ENCODE measurements around the gene ADAMTSL2.

ADAMTSL2 gene

DNA sequence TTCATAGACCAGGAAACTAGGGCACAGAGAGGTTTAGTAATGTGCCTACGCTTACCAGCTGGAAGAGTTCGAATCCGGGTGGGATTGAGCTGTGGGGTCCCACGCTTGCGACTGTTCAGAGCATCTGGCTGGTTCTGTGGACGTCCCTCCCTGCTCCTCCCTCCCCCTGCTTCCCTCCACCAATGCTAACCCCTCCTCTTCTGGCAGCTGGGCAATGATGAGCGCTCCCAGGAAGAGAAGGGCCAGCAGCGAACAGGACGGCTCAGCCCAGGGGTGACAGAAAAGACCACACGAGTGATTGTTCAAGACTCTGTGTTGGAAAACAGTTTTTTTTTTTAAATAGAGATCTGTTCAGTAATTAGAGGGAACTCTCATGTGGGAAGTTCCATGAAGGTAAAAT lies 67.8 kb downstream of the ADAMTSL2 start:
- Histone ChIP-seq H3K4me3 (ENCODE audit: low read length) (no peak overlapping the region), H3K9me3 (ENCODE audit: control insufficient read depth, low read depth, low read length) (peaks cover 3% of the 10 kb centered on the region), H3K9ac (ENCODE audit: low read length) (no peak overlapping the region), H3K27ac (ENCODE audit: low read length) (no peak overlapping the region), H3K36me3 (ENCODE audit: control insufficient read depth, low read depth, low read length) (no peaks in the 10 kb centered on the region), H3K27me3 (ENCODE audit: control insufficient read depth, insufficient read depth, low read length) (peaks cover 6% of the 10 kb centered on the region), H3K4me1 (ENCODE audit: control insufficient read depth, low read depth, low read length) (no peaks in the 10 kb centered on the region)

- Histone ChIP-seq H3K36me3 (ENCODE audit: control insufficient read depth, low read depth, low read length) (no peaks in the 10 kb centered on the region), H3K4me1 (ENCODE audit: control insufficient read depth, low read depth, low read length) (no peaks in the 10 kb centered on the region), H3K9me3 (ENCODE audit: control insufficient read depth, low read depth, low read length) (no peaks in the 10 kb centered on the region), H3K4me3 (ENCODE audit: low read length) (no peak overlapping the region), H3K27ac (ENCODE audit: low read length) (no peak overlapping the region), H3K27me3 (ENCODE audit: control insufficient read depth, insufficient read depth, low read length) (peaks cover 16% of the 10 kb centered on the region), H3K9ac (ENCODE audit: low read length) (no peak overlapping the region)
Observed at GRCh38 chr9:133603135-133603927, 68.8 kb downstream of the ADAMTSL2 start.

DNA sequence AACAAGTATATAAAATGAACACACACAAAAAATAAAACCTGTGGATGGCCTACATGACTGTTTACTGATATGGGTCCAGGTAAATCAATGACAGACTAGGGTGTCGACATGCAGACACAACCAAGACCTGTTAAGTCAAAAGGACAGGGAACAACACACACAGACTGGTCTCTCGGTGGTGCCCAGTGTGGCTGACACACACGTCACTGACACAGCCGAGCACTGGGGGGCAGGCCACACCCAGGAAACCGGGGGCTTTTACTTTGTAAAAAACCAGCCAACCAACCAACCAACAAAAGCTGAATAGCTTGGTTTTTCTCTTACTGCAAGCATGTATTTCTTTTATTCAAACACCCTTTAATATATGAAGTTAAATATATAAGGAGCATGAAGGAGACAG lies 69.7 kb downstream of the ADAMTSL2 start:
- Histone ChIP-seq H3K27me3 (ENCODE audit: control insufficient read depth, insufficient read depth, low read length) (peaks cover 23% of the 10 kb centered on the region), H3K9ac (ENCODE audit: low read length) (no peak overlapping the region), H3K4me3 (ENCODE audit: low read length) (no peak overlapping the region), H3K27ac (ENCODE audit: low read length) (no peak overlapping the region), H3K4me1 (ENCODE audit: control insufficient read depth, low read depth, low read length) (no peaks in the 10 kb centered on the region), H3K9me3 (ENCODE audit: control insufficient read depth, low read depth, low read length) (no peaks in the 10 kb centered on the region), H3K36me3 (ENCODE audit: control insufficient read depth, low read depth, low read length) (no peaks in the 10 kb centered on the region)

DNA sequence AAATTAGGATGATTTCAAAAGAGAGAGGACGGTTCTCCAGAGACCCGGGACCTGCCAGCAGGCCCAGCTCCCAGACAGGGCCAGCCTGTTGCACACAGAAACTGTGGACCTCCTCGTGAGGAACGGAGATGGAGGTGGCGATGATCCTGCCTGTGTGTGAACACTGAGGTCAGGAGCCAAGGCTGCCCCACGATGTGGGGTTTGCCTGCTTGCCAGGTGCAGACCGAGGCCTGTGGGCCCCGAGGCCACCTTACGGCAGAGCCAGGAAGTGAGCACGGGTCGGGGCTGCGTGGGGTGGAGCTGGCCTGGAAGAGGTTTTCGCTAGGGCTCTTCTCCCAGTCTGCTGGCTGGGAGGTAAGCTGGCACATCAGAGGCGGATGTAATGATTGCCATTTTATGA lies 70.4 kb downstream of the ADAMTSL2 start:
- Histone ChIP-seq H3K4me1 (ENCODE audit: control insufficient read depth, low read depth, low read length) (peaks cover 3% of the 10 kb centered on the region), H3K4me3 (ENCODE audit: low read length) (no peak overlapping the region), H3K27me3 (ENCODE audit: control insufficient read depth, insufficient read depth, low read length) (peaks cover 28% of the 10 kb centered on the region), H3K9me3 (ENCODE audit: control insufficient read depth, low read depth, low read length) (no peaks in the 10 kb centered on the region), H3K36me3 (ENCODE audit: control insufficient read depth, low read depth, low read length) (no peaks in the 10 kb centered on the region), H3K27ac (ENCODE audit: low read length) (no peak overlapping the region), H3K9ac (ENCODE audit: low read length) (no peak overlapping the region)

- no peaks in the 10 kb centered on the region for H3K9me3 ChIP-seq (ENCODE audit: control insufficient read depth, low read depth, low read length)
- no peak overlapping the region for H3K27ac ChIP-seq (ENCODE audit: low read length)
- H3K4me1 ChIP-seq (ENCODE audit: control insufficient read depth, low read depth, low read length) = peaks cover 3% of the 10 kb centered on the region
- H3K27me3 ChIP-seq (ENCODE audit: control insufficient read depth, insufficient read depth, low read length) = peaks cover 30% of the 10 kb centered on the region
- H3K9ac ChIP-seq (ENCODE audit: low read length) = no peak overlapping the region
- H3K36me3 ChIP-seq (ENCODE audit: control insufficient read depth, low read depth, low read length) = no peaks in the 10 kb centered on the region
- no peak overlapping the region for H3K4me3 ChIP-seq (ENCODE audit: low read length)
Observed at GRCh38 chr9:133605446-133605845, 70.9 kb downstream of the ADAMTSL2 start.

GRCh38 chr9:133605856-133606707 lies 71.6 kb downstream of the ADAMTSL2 start:
- no peaks in the 10 kb centered on the region for H3K9me3 ChIP-seq (ENCODE audit: control insufficient read depth, low read depth, low read length)
- no peak overlapping the region for H3K9ac ChIP-seq (ENCODE audit: low read length)
- H3K36me3 ChIP-seq (ENCODE audit: control insufficient read depth, low read depth, low read length) = no peaks in the 10 kb centered on the region
- peaks cover 35% of the 10 kb centered on the region for H3K27me3 ChIP-seq (ENCODE audit: control insufficient read depth, insufficient read depth, low read length)
- H3K27ac ChIP-seq (ENCODE audit: low read length) = no peak overlapping the region
- no peak overlapping the region for H3K4me3 ChIP-seq (ENCODE audit: low read length)
- peaks cover 3% of the 10 kb centered on the region for H3K4me1 ChIP-seq (ENCODE audit: control insufficient read depth, low read depth, low read length)

GRCh38 chr9:133606708-133607025 lies 72.2 kb downstream of the ADAMTSL2 start:
- no peak overlapping the region for H3K9ac ChIP-seq (ENCODE audit: low read length)

GRCh38 chr9:133607381-133607780 lies 72.9 kb downstream of the ADAMTSL2 start:
- Histone ChIP-seq H3K9me3 (ENCODE audit: control insufficient read depth, low read depth, low read length) (no peaks in the 10 kb centered on the region), H3K27ac (ENCODE audit: low read length) (no peak overlapping the region), H3K4me1 (ENCODE audit: control insufficient read depth, low read depth, low read length) (peaks cover 3% of the 10 kb centered on the region), H3K27me3 (ENCODE audit: control insufficient read depth, insufficient read depth, low read length) (peaks cover 35% of the 10 kb centered on the region), H3K4me3 (ENCODE audit: low read length) (no peak overlapping the region), H3K36me3 (ENCODE audit: control insufficient read depth, low read depth, low read length) (no peaks in the 10 kb centered on the region), H3K9ac (ENCODE audit: low read length) (no peak overlapping the region)

More at GRCh38 chr9:133606708-133607025, 72.2 kb downstream of the ADAMTSL2 start:
- Histone ChIP-seq H3K27me3 (ENCODE audit: control insufficient read depth, insufficient read depth, low read length) (peaks cover 35% of the 10 kb centered on the region), H3K4me3 (ENCODE audit: low read length) (no peak overlapping the region), H3K27ac (ENCODE audit: low read length) (no peak overlapping the region), H3K9me3 (ENCODE audit: control insufficient read depth, low read depth, low read length) (no peaks in the 10 kb centered on the region), H3K4me1 (ENCODE audit: control insufficient read depth, low read depth, low read length) (peaks cover 3% of the 10 kb centered on the region), H3K36me3 (ENCODE audit: control insufficient read depth, low read depth, low read length) (no peaks in the 10 kb centered on the region)

DNA sequence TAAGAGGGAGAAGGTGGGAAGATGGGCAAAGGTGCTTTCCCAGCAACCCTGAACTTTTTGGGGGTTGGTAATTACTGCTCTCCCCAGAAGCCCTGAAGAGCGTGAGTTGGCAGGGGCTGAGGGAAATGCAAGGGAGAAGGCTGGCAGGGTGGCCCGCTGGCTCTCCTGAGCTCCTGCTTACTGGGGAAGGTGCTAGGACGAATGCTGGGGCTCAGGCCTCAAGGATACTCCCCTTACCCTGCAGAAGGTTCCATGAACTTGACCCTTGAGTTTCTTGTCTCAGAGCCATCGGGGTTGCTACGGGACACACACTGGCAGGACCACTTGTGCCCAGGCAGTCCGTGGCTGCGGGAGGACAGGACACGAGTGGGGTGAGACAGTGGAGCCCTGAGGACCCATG lies 73.5 kb downstream of the ADAMTSL2 start:
- Histone ChIP-seq H3K4me3 (ENCODE audit: low read length) (no peak overlapping the region), H3K36me3 (ENCODE audit: control insufficient read depth, low read depth, low read length) (no peaks in the 10 kb centered on the region), H3K4me1 (ENCODE audit: control insufficient read depth, low read depth, low read length) (peaks cover 3% of the 10 kb centered on the region), H3K9me3 (ENCODE audit: control insufficient read depth, low read depth, low read length) (no peaks in the 10 kb centered on the region), H3K27me3 (ENCODE audit: control insufficient read depth, insufficient read depth, low read length) (peaks cover 35% of the 10 kb centered on the region), H3K9ac (ENCODE audit: low read length) (no peak overlapping the region), H3K27ac (ENCODE audit: low read length) (no peak overlapping the region)

DNA sequence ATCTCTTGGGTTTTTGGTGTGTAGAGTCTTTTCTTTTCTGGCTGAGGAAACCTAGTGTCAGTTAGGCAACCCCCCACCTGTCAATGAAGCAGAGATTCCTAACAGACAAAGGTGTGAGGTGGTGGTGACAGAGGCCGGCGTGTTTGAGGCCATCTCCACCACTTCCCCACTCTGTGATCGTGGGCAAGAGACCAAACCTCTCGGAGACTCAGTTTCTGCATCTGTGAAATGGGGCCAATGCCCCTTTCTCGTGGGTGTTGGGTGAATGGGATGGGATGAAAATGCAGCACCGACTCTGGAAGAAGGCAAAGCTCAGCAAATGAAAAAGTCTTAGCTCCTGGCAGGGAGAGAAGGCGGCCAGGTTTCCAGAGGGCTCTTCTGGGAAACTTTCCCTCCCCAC lies 73.9 kb downstream of the ADAMTSL2 start:
- peaks cover 3% of the 10 kb centered on the region for H3K4me1 ChIP-seq (ENCODE audit: control insufficient read depth, low read depth, low read length)
- peaks cover 35% of the 10 kb centered on the region for H3K27me3 ChIP-seq (ENCODE audit: control insufficient read depth, insufficient read depth, low read length)

DNA sequence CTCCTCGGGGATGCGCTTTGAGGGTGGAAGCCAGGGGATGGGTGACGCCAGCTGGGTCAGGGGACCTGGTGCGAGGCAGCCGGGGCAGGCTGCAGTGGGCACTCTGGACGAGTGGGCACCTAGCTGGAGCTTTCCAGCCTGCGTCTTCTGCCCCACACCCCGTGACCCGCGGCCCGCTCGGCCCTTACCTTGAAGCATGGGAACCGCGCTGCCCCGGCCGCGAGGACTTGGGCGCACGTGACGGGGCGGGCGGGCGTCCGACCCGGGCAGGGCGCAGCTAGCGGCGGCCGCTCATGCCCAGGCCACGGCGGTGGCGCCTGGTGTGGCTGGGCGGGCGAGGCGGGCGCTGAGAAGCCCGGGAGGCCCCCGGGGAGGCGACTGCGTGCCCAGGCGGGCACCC lies 74.4 kb downstream of the ADAMTSL2 start:
- no peaks in the 10 kb centered on the region for H3K36me3 ChIP-seq (ENCODE audit: control insufficient read depth, low read depth, low read length)
- H3K9me3 ChIP-seq (ENCODE audit: control insufficient read depth, low read depth, low read length) = no peaks in the 10 kb centered on the region
- H3K4me1 ChIP-seq (ENCODE audit: control insufficient read depth, low read depth, low read length) = peaks cover 3% of the 10 kb centered on the region
- peaks cover 35% of the 10 kb centered on the region for H3K27me3 ChIP-seq (ENCODE audit: control insufficient read depth, insufficient read depth, low read length)
- H3K4me3 ChIP-seq (ENCODE audit: low read length) = peak overlapping the region; percentile 29
- no peak overlapping the region for H3K27ac ChIP-seq (ENCODE audit: low read length)
- H3K9ac ChIP-seq (ENCODE audit: low read length) = no peak overlapping the region

More for the DNA sequence above, 73.9 kb downstream of the ADAMTSL2 start:
- Histone ChIP-seq H3K4me3 (ENCODE audit: low read length) (no peak overlapping the region), H3K27ac (ENCODE audit: low read length) (no peak overlapping the region), H3K9me3 (ENCODE audit: control insufficient read depth, low read depth, low read length) (no peaks in the 10 kb centered on the region), H3K36me3 (ENCODE audit: control insufficient read depth, low read depth, low read length) (no peaks in the 10 kb centered on the region), H3K9ac (ENCODE audit: low read length) (no peak overlapping the region)
